Measurements from ENCODE around the gene LAMTOR4. TPM values are rescaled to one million over a fixed set of nuclear protein-coding genes. Genes with fewer than 3 reads are reported as not detected.

The LAMTOR4 gene
- total and polyA plus RNA-seq, 7 donors: 48.7 to 141 (median 74.6) TPM

GRCh38 chr7:100102950-100103840 is 45.5 kb upstream of the LAMTOR4 start:
- peaks cover 4 to 65% of the 10 kb centered on the region in 2 donors for H3K36me3 ChIP-seq (ENCODE audit: insufficient read depth in 1 of 2, low read depth in 1 of 2)
- 84 to 88% (median 88%) methylated on average over 17 of the region's 17 CpGs for WGBS, 3 donors

DNA sequence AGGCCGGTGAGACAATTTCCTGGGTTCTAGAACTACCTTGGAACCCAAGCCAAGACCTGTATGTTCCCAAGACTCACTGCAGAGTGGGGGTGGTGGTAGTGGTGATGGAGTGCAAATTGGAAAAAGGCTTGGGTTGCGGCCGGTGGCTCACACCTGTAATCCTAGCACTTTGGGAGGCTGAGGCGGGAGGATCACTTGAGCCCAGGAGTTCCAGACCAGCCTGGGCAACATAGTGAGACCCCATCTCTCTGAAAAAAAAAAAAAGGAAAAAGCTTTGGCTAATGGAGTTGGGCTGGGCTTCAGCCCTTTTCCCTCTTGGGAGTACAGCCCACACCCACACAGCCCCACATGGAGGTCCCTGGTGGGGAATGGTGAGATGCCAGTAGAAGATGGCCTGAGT is 43.2 kb upstream of the LAMTOR4 start:
- TF ChIP-seq CTCF (IDR thresholded peaks at IDR 0.05): no peak
- Histone ChIP-seq H3K4me1 (peaks cover 8% of the 10 kb centered on the region), H3K4me3 (no peak overlapping the region), H3K36me3 (ENCODE audit: insufficient read depth in 1 of 2, low read depth in 1 of 2) (peaks cover 0 to 72% of the 10 kb centered on the region in 2 donors), H3K9me3 (no peaks in the 10 kb centered on the region), H3K27me3 (ENCODE audit: insufficient read depth in 3 of 3, low read length in 2 of 3) (no peaks in the 10 kb centered on the region), H3K27ac (no peak overlapping the region)
- intact Hi-C loops (cut with DNase I): no loop called here
- WGBS, 3 donors: 87 to 92% (median 91%) methylated on average over 4 of the region's 4 CpGs
- ATAC-seq (no peak), DNase-seq (no peak)

More at GRCh38 chr7:100102950-100103840, 45.5 kb upstream of the LAMTOR4 start:
- Histone ChIP-seq H3K9me3 (no peaks in the 10 kb centered on the region), H3K4me3 (no peak overlapping the region), H3K4me1 (peaks cover 18% of the 10 kb centered on the region), H3K27me3 (ENCODE audit: insufficient read depth in 3 of 3, low read length in 2 of 3) (no peaks in the 10 kb centered on the region), H3K27ac (no peak overlapping the region)
- no peak for TF ChIP-seq CTCF (IDR thresholded peaks at IDR 0.05)
- intact Hi-C loops (cut with DNase I): no loop called here
- no peak for DNase-seq
- no peak for ATAC-seq

DNA sequence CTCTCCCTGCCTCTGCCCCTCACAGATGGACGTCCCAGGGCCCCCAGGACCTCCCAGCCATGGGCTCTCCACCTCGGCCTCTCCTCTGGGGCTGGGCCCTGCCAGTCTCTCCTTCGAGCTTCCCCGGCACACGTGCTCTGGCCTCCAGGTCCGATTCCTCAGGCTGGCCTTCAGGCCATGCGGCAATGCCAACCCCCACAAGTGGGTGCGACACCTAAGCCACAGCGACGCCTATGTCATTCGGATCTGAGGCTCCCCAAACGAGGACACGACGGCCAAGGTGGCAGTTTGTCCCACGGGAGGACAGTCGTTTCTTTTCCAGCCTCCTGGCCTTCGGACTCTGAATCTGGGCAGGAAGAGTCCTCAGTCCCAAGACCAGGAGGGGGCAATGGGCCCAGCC is 42.1 kb upstream of the LAMTOR4 start:
- no peak for TF ChIP-seq CTCF (IDR thresholded peaks at IDR 0.05)
- intact Hi-C loops (cut with DNase I): no loop called here
- Histone ChIP-seq H3K27me3 (ENCODE audit: insufficient read depth in 3 of 3, low read length in 2 of 3) (no peaks in the 10 kb centered on the region), H3K4me1 (peaks cover 8% of the 10 kb centered on the region), H3K36me3 (ENCODE audit: insufficient read depth in 1 of 2, low read depth in 1 of 2) (peaks cover 0 to 83% of the 10 kb centered on the region in 2 donors), H3K4me3 (no peak overlapping the region), H3K9me3 (no peaks in the 10 kb centered on the region), H3K27ac (no peak overlapping the region)
- WGBS, 3 donors: 72 to 78% (median 75%) methylated on average over 16 to 17 of the region's 17 CpGs
- ATAC-seq (no peak), DNase-seq (no peak)

DNA sequence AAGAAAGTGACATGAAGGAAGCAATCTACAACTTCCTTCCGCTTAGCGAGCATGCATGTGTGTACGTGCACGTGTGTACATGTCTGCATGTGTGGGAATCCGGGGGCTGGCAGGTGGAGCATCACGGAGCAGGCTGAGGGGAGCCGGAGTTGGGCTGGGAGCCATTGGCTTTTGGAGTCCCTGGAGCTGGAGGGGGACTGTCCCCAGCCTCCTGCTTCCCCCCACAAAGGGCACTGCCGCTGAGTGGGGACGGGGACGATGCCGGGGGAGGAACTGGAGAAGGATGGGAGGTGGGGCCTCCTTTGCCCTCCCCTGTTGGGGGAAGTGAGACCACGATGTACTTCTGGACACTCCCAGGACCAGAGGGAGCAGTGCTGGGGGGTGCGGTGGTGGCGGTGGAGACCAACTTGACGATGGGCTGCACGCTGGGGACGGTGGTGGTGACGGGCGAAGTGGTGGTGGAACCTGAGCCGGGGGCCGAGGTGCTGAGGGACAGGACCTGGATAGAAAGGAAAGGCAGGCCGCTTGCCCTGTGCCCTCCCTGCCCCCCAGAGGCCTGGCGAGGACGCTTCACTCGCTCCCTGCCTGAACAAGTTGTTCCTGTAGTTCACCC is 41.5 kb upstream of the LAMTOR4 start:
- H3K4me3 ChIP-seq: no peak overlapping the region
- peaks cover 0 to 89% of the 10 kb centered on the region in 2 donors for H3K36me3 ChIP-seq (ENCODE audit: insufficient read depth in 1 of 2, low read depth in 1 of 2)
- DNase-seq: no peak
- H3K9me3 ChIP-seq: no peaks in the 10 kb centered on the region
- TF ChIP-seq CTCF (IDR thresholded peaks at IDR 0.05): no peak
- WGBS, 3 donors: 82 to 86% (median 84%) methylated on average over 22 to 25 of the region's 25 CpGs
- H3K4me1 ChIP-seq: peaks cover 5% of the 10 kb centered on the region
- peak in 1 of 4 donors; percentile 12 for ATAC-seq
- no peak overlapping the region for H3K27ac ChIP-seq
- no peaks in the 10 kb centered on the region for H3K27me3 ChIP-seq (ENCODE audit: insufficient read depth in 3 of 3, low read length in 2 of 3)
- intact Hi-C loops (cut with DNase I): no loop called here
